KMS-11 (cell line): Measurements from ENCODE around the gene SRSF5.

ENCODE experiments used
- H2AFZ ChIP-seq: fragments of 200-600 bp; sonication (generic); 2 replicates; pipeline ENCODE4 v1.6.1; 2016; ENCODE audit warnings: antibody characterized with exemption, mixed run types, low read depth
- H3K27ac ChIP-seq: fragments of 200-600 bp; sonication (generic); 2 replicates; pipeline ENCODE4 v1.6.1; 2016; ENCODE audit warnings: mild to moderate bottlenecking, mixed run types
- H3K27me3 ChIP-seq: fragments of 200-600 bp; sonication (generic); 2 replicates; pipeline ENCODE4 v1.6.1; 2017; ENCODE audit warnings: mild to moderate bottlenecking, low read depth, mixed run types, moderate library complexity; ENCODE audit not compliant: insufficient read depth
- H3K36me3 ChIP-seq: fragments of 200-600 bp; sonication (generic); 2 replicates; pipeline ENCODE4 v1.6.1; 2017; ENCODE audit warnings: mild to moderate bottlenecking, mixed run types; ENCODE audit not compliant: insufficient read depth
- H3K4me1 ChIP-seq: fragments of 200-600 bp; sonication (generic); 2 replicates; pipeline ENCODE4 v1.6.1; 2016; ENCODE audit warnings: mild to moderate bottlenecking, low read depth, mixed run types; ENCODE audit not compliant: poor library complexity, severe bottlenecking
- H3K4me2 ChIP-seq: fragments of 200-600 bp; sonication (generic); 2 replicates; pipeline ENCODE4 v1.7.0; 2016; ENCODE audit warnings: mild to moderate bottlenecking, mixed run types
- H3K4me3 ChIP-seq: fragments of 200-600 bp; sonication (generic); IDR thresholded peaks from 2 replicates; pipeline ENCODE4 v1.6.1; 2017; ENCODE audit warnings: low read depth, low read length, mixed read lengths; ENCODE audit not compliant: insufficient read depth
- H3K79me2 ChIP-seq: fragments of 200-600 bp; sonication (generic); 2 replicates; pipeline ENCODE4 v1.6.1; 2016; ENCODE audit warnings: low read depth, mixed run types; ENCODE audit not compliant: insufficient read depth
- H3K9ac ChIP-seq: fragments of 200-600 bp; sonication (generic); 2 replicates; pipeline ENCODE4 v1.6.1; 2016; ENCODE audit warnings: mild to moderate bottlenecking, mixed run types
- H4K20me1 ChIP-seq: fragments of 200-600 bp; sonication (generic); 2 replicates; pipeline ENCODE4 v1.6.1; 2016; ENCODE audit warnings: mild to moderate bottlenecking, mixed run types; ENCODE audit not compliant: insufficient read depth
- TF ChIP-seq, protein P1 (sequence below): fragments of 200-600 bp; sonication (generic); conservative IDR thresholded peaks from 2 replicates; pipeline ENCODE4 v1.6.1; 2017; ENCODE audit warnings: low read depth, mild to moderate bottlenecking, antibody characterized with exemption, low read length, moderate library complexity, mixed read lengths

Gene SRSF5

DNA sequence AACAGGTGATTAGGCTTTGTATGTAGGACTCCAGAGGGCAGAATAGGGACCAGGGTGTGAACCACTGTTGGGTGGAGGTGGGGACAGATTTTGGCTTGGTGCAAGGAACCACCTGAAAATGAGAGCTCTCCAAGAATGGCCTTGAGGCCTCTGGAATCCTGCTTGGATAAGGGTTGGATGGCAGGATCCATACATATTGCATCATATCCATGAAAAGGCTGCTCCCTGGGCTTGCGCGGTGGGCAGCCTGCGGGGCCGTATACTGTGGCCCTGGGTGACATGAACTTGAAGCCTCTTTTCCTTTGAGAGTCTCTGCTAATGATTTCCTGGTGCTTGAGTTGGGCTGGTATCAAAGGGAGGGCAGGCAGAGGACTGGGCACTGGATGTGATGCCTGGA, 31.4 kb downstream of the SRSF5 start:
- H3K4me1 ChIP-seq: no peaks in the 10 kb centered on the region
- H3K4me3 ChIP-seq: no peak overlapping the region
- H3K27me3 ChIP-seq: no peaks in the 10 kb centered on the region
- H3K9ac ChIP-seq: no peak overlapping the region
- no peaks in the 10 kb centered on the region for H4K20me1 ChIP-seq
- H3K36me3 ChIP-seq: no peaks in the 10 kb centered on the region
- H3K4me2 ChIP-seq: no peak overlapping the region
- H3K79me2 ChIP-seq: no peaks in the 10 kb centered on the region
- H2AFZ ChIP-seq: no peak overlapping the region
- TF ChIP-seq, protein P1, sequence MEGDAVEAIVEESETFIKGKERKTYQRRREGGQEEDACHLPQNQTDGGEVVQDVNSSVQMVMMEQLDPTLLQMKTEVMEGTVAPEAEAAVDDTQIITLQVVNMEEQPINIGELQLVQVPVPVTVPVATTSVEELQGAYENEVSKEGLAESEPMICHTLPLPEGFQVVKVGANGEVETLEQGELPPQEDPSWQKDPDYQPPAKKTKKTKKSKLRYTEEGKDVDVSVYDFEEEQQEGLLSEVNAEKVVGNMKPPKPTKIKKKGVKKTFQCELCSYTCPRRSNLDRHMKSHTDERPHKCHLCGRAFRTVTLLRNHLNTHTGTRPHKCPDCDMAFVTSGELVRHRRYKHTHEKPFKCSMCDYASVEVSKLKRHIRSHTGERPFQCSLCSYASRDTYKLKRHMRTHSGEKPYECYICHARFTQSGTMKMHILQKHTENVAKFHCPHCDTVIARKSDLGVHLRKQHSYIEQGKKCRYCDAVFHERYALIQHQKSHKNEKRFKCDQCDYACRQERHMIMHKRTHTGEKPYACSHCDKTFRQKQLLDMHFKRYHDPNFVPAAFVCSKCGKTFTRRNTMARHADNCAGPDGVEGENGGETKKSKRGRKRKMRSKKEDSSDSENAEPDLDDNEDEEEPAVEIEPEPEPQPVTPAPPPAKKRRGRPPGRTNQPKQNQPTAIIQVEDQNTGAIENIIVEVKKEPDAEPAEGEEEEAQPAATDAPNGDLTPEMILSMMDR: no peak
- no peak overlapping the region for H3K27ac ChIP-seq

DNA sequence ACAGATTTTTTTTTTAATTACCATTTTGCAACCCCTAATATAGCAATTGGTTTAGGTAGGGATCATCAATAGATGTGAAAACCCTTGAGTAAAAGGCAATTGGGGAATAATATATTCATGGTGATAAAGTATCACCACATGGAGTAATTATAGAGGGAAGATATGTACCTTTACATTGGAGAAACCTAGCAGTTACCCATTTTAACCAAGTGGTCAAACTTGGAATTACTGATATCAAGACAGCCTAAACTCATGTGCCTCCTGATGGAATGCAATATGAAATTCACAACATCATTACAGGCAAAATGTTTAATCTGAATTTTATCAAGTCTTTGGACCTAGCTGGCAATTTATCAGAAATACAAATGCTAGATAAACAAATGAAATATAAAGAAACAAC, 36.8 kb downstream of the SRSF5 start:
- no peak overlapping the region for H3K4me3 ChIP-seq
- no peak overlapping the region for H2AFZ ChIP-seq
- TF ChIP-seq, protein P1: no peak
- no peaks in the 10 kb centered on the region for H3K79me2 ChIP-seq
- H3K36me3 ChIP-seq: no peaks in the 10 kb centered on the region
- H3K9ac ChIP-seq: no peak overlapping the region
- H3K4me1 ChIP-seq: no peaks in the 10 kb centered on the region
- no peaks in the 10 kb centered on the region for H3K27me3 ChIP-seq
- H3K27ac ChIP-seq: no peak overlapping the region
- no peaks in the 10 kb centered on the region for H4K20me1 ChIP-seq
- no peak overlapping the region for H3K4me2 ChIP-seq

DNA sequence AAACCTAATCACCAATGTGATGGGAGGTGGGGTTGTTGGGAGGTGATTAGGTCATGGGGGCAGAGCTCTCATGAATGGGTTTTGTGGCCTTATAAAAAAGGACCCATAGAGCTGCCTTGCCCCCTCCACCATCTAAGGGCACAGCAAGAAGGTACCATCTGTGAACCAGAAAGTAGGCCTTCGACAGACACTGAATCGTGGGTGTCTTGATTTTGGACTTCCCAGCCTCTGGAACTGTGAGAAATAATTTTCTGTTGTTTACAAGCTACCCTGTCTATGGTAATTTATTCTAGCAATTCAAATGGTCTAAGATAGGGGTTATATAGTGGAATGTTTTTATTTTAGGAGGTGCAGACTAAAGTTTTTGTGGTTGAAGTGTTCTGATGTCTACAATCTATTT, 38.0 kb downstream of the SRSF5 start:
- Histone ChIP-seq H3K4me2 (no peak overlapping the region), H3K4me1 (no peaks in the 10 kb centered on the region), H2AFZ (no peak overlapping the region), H3K36me3 (no peaks in the 10 kb centered on the region), H3K79me2 (no peaks in the 10 kb centered on the region), H3K4me3 (no peak overlapping the region), H4K20me1 (no peaks in the 10 kb centered on the region), H3K27ac (no peak overlapping the region), H3K9ac (no peak overlapping the region), H3K27me3 (no peaks in the 10 kb centered on the region)
- TF ChIP-seq, protein P1: no peak

DNA sequence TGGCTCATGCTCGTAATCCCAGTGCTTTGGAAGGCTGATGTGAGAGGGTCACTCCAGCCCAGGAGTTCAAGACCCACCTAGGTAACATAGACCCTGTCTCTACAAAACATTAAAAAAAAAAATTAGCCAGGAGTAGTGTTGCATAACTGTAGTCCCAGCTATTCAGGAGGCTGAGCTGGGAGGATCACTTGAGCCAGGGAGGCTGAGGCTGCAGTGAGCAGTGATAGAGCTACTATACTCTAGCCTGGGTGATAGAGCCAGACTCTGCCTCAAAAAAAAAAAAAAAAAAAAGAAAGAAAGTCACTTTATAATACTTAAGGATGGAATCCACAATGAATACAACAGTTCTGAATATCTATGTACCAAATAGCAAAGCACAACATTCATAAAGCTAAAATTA, 40.2 kb downstream of the SRSF5 start:
- Histone ChIP-seq H3K4me1 (no peaks in the 10 kb centered on the region), H3K4me3 (no peak overlapping the region), H4K20me1 (no peaks in the 10 kb centered on the region), H3K9ac (no peak overlapping the region), H3K27me3 (no peaks in the 10 kb centered on the region), H3K4me2 (no peak overlapping the region), H3K36me3 (no peaks in the 10 kb centered on the region), H2AFZ (no peak overlapping the region), H3K79me2 (no peaks in the 10 kb centered on the region), H3K27ac (no peak overlapping the region)
- TF ChIP-seq, protein P1: no peak
